ENCODE results near the gene ESAM.
A peak's percentile ranks its signal among the peaks of the same experiment; 100 is the strongest.

Gene ESAM

DNA sequence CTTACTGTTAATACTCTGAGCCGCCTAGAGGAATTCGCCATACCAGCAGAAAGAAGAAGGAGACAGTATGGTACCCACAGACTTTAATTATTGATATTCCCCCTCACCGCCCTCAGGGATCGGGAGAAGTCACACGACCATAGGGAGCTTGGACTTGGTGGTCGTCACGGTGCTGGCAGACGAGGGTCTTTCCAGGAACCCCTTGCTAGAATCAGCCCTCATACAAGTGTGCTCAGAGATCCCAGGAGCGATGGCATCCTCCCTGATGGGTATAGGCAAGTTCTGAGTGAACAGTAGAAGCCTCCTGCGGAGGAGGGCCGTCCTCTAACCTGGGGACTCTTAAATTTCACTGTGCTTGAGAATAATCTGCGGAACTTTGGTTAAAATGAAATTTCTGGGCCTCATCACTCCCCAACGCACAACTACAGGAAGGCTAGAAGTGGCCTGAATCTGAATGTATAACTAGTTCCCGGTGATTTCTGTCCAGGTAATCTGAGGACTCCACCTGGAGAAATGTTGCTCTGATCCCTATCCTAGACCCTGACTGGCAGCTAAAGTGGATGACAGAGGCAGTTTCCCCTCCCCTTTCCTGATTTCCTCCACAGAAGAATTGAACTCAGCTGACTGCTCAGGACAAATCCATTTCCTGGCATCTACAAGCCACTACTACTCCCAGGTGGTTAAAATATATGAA lies 14.5 kb downstream of the ESAM start:
- Histone ChIP-seq H3K27me3 (no peaks in the 10 kb centered on the region; a peak in 1 of 22 replicates), H3K4me2 (peak overlapping the region; percentile 29 to 99 (median 96); a peak in 17 of 22 replicates), H4K20me1 (peaks cover 0 to 33% (median 0%) of the 10 kb centered on the region in 11 experiments; a peak in 6 of 22 replicates), H3K36me3 (peaks cover 0 to 6% (median 0%) of the 10 kb centered on the region in 11 experiments; a peak in 2 of 22 replicates), H3K27ac (no peak overlapping the region), H3K4me1 (peaks cover 29 to 76% (median 54%) of the 10 kb centered on the region in 10 experiments), H3K4me3 (no peak overlapping the region), H3K9me3 (replicated peaks in 1 of 11) (no peaks in the 10 kb centered on the region), H3K9ac (no peak overlapping the region)
- no peak for TF ChIP-seq Cebpa-rat (IDR thresholded peaks at IDR 0.05)

DNA sequence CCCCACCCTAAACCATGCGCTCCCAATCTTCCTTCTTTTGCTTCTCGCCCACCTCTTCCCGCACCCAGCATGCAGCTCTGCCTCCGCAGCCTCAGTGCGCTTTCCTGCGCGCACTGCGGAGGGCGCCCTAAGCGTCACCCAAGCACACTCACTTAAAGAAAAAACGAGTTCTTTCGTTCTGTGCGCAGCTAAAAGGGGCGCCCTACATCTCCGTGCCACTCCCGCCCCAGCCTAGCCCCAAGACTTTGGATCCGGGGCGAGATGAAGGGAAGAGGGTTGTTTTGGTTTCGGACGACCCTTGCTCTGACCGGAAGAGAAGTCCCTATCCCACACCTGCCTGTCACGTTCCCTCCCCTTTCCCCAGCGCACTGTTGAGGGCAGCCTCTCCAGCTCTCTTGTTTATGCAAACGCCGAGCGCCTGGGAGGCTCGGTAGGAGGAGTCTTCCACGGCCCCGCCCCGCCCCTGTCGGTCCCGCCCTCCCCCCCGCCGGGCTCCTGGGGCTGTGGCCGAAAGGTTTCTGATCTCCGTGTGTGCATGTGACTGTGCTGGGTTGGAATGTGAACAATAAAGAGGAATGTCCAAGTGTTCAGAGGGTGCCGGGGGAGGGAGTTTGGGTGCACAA lies 15.4 kb downstream of the ESAM start:
- Histone ChIP-seq H3K36me3 (peaks cover 0 to 6% (median 0%) of the 10 kb centered on the region in 11 experiments; a peak in 2 of 22 replicates), H4K20me1 (peaks cover 0 to 42% (median 5%) of the 10 kb centered on the region in 11 experiments; a peak in 9 of 22 replicates), H3K9me3 (replicated peaks in 1 of 11) (no peaks in the 10 kb centered on the region), H3K4me3 (peak overlapping the region; percentile 58 to 73 (median 65)), H3K4me2 (peak overlapping the region; percentile 88 to 99 (median 97)), H3K27me3 (no peaks in the 10 kb centered on the region; a peak in 1 of 22 replicates), H3K4me1 (peaks cover 30 to 76% (median 53%) of the 10 kb centered on the region in 10 experiments), H3K9ac (peak overlapping the region; percentile 53 to 76 (median 71); a peak in 21 of 22 replicates), H3K27ac (peak overlapping the region in 10 of 11 experiments; percentile 7 to 61 (median 52); a peak in 16 of 22 replicates)
- no peak for TF ChIP-seq Cebpa-rat (IDR thresholded peaks at IDR 0.05)

DNA sequence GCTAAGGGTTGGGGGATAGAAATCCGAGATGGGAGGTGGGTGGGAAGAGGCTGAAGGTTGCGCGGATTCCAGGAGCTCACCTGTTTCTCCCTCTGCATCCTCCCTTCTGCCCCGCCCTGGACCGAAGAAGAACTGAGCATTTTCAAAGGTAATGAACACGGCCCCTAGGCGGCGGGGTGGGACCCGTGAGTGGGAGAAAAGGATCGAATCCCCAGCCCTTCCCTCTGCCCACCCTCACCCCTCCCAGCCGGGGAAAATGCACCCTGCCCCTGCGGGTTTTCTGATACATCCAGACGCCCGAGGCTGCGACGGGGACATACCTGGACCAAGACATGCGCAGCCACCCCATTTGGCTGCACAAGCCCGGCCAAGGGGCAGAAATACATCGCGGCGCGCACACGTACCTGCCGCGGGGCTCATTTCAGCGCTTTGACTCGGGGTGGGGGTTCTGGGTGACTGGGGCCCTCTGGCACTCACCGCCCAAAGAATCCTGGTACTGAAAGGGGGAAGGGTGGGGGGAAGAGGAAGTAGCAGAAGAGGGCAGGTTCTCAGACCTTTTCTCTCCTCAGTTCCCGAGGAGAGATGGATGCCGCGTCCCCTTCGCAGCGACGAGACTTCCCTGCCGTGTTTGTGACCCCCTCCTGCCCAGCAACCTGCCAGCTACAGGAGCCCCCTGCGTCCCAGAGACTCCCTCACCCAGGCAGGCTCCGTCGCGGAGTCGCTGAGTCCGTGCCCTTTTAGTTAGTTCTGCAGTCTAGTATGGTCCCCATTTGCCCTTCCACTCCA lies 16.1 kb downstream of the ESAM start:
- H3K4me3 ChIP-seq = peak overlapping the region; percentile 58 to 73 (median 65)
- H3K4me1 ChIP-seq = peaks cover 37 to 83% (median 58%) of the 10 kb centered on the region in 10 experiments
- TF ChIP-seq Cebpa-rat (IDR thresholded peaks at IDR 0.05) = no peak
- no peaks in the 10 kb centered on the region; a peak in 1 of 22 replicates for H3K27me3 ChIP-seq
- peak overlapping the region; percentile 53 to 76 (median 71); a peak in 21 of 22 replicates for H3K9ac ChIP-seq
- no peaks in the 10 kb centered on the region for H3K9me3 ChIP-seq (replicated peaks in 1 of 11)
- H3K27ac ChIP-seq = peak overlapping the region; percentile 7 to 61 (median 51); a peak in 18 of 22 replicates
- peak overlapping the region; percentile 88 to 99 (median 97) for H3K4me2 ChIP-seq
- peaks cover 0 to 47% (median 11%) of the 10 kb centered on the region in 11 experiments; a peak in 10 of 22 replicates for H4K20me1 ChIP-seq
- peaks cover 0 to 6% (median 0%) of the 10 kb centered on the region in 11 experiments; a peak in 2 of 22 replicates for H3K36me3 ChIP-seq

DNA sequence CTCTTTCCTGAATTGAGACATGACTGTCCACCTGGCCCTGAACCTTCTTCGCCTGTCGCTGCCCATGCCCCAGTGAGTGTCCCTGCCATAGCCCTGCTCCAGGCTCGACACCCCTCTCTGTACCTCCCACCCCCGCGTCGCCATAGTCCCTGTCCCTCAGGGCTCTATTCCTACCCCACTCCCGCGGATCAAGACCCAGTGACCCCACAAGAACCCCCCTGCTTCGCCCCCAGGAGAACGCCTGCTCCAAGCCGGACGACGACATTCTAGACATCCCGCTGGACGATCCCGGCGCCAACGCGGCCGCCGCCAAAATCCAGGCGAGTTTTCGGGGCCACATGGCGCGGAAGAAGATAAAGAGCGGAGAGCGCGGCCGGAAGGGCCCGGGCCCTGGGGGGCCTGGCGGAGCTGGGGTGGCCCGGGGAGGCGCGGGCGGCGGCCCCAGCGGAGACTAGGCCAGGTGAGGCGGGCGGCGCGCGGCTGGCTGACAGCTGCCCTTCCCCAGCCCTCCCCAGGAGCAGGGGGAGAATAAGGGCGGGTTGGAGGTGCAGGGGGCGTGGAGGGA lies 16.7 kb downstream of the ESAM start:
- Histone ChIP-seq H3K9me3 (replicated peaks in 1 of 11) (no peaks in the 10 kb centered on the region), H4K20me1 (peaks cover 0 to 50% (median 15%) of the 10 kb centered on the region in 11 experiments; a peak in 10 of 22 replicates), H3K27me3 (no peaks in the 10 kb centered on the region; a peak in 1 of 22 replicates), H3K4me1 (peaks cover 43 to 86% (median 62%) of the 10 kb centered on the region in 10 experiments), H3K36me3 (peaks cover 0 to 6% (median 0%) of the 10 kb centered on the region in 11 experiments; a peak in 2 of 22 replicates), H3K4me2 (peak overlapping the region; percentile 88 to 99 (median 97)), H3K4me3 (peak overlapping the region in 7 of 10 experiments; percentile 58 to 73 (median 66); a peak in 9 of 20 replicates), H3K9ac (peak overlapping the region in 2 of 11 experiments; percentile 70 to 75; a peak in 4 of 22 replicates), H3K27ac (no peak overlapping the region)
- no peak for TF ChIP-seq Cebpa-rat (IDR thresholded peaks at IDR 0.05)

- Histone ChIP-seq H3K4me2 (peak overlapping the region in 5 of 11 experiments; percentile 8 to 90 (median 84); a peak in 8 of 22 replicates), H3K27me3 (peaks cover 0 to 5% (median 0%) of the 10 kb centered on the region in 11 experiments; a peak in 2 of 22 replicates), H3K27ac (no peak overlapping the region), H3K4me1 (peaks cover 41 to 78% (median 57%) of the 10 kb centered on the region in 10 experiments), H3K9me3 (replicated peaks in 1 of 11) (no peaks in the 10 kb centered on the region), H4K20me1 (peaks cover 0 to 50% (median 16%) of the 10 kb centered on the region in 11 experiments; a peak in 10 of 22 replicates), H3K9ac (no peak overlapping the region), H3K36me3 (peaks cover 0 to 6% (median 0%) of the 10 kb centered on the region in 11 experiments; a peak in 2 of 22 replicates), H3K4me3 (no peak overlapping the region)
- TF ChIP-seq Cebpa-rat (IDR thresholded peaks at IDR 0.05) = no peak
Observed at GRCh38 chr11:124743050-124743449, 19.0 kb downstream of the ESAM start.

DNA sequence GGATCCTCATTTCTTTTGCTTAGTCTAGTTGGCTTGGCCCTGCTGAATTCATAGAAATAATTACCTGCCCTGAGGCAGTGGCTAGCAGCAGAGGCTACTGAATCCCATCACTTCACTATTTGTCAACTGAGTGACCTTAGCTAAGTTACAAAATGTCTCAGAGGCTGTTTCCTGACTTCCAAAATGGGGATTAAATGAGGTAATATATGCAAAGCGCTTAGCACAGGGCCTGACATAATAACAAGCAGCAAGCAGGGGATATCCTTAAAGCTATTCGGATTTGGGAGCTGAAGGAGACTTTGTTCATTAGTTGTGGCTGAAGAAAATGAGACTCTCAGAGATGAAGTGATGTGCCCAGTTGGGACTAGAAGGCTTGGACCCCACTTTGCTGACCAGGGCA lies 19.5 kb downstream of the ESAM start:
- no peak for TF ChIP-seq Cebpa-rat (IDR thresholded peaks at IDR 0.05)
- Histone ChIP-seq H3K4me3 (no peak overlapping the region; a peak in 1 of 20 replicates), H3K27me3 (peaks cover 0 to 5% (median 0%) of the 10 kb centered on the region in 11 experiments; a peak in 2 of 22 replicates), H3K9ac (no peak overlapping the region), H4K20me1 (peaks cover 0 to 50% (median 16%) of the 10 kb centered on the region in 11 experiments; a peak in 10 of 22 replicates), H3K36me3 (peaks cover 0 to 6% (median 0%) of the 10 kb centered on the region in 11 experiments; a peak in 2 of 22 replicates), H3K4me1 (peaks cover 43 to 78% (median 55%) of the 10 kb centered on the region in 10 experiments), H3K27ac (no peak overlapping the region), H3K9me3 (replicated peaks in 1 of 11) (no peaks in the 10 kb centered on the region), H3K4me2 (peak overlapping the region in 6 of 11 experiments; percentile 8 to 93 (median 84); a peak in 9 of 22 replicates)

DNA sequence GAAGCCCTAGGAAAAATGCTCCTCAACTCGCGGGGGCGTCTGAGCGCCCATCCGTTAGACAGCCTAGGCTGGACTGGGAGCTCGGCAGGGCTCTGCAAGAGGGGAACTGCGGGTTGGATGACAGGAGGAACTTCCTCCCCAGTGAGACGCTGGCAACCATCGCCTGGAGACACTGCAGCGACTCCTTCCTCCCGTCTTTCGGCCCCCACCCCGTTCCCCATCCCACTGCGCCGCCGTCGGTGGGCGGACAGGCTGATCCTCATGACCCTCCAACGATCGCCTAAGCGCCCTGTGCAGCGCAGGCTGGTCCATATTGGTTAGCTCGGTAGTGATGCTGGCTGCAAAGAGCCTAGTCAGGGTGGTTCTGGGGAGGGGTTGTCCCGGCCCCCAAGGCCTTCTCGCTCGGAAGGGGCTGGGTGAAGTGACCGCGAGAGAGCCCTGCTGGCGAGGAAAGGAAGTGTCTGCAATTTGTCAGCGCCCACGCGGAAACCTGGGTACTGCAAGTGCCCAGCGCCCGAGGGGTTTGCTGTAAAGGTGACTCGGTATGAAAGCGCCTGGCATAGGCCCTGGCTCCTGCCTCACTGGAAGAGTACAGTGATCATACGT lies 21.7 kb downstream of the ESAM start:
- Histone ChIP-seq H3K36me3 (peaks cover 0 to 6% (median 0%) of the 10 kb centered on the region in 11 experiments; a peak in 2 of 22 replicates), H3K9me3 (replicated peaks in 1 of 11) (no peaks in the 10 kb centered on the region), H3K4me3 (peak overlapping the region; percentile 64 to 81 (median 71)), H3K27ac (peak overlapping the region in 7 of 11 experiments; percentile 26 to 72 (median 52); a peak in 13 of 22 replicates), H4K20me1 (peaks cover 0 to 47% (median 16%) of the 10 kb centered on the region in 11 experiments; a peak in 10 of 22 replicates), H3K4me1 (peaks cover 49 to 79% (median 56%) of the 10 kb centered on the region in 10 experiments), H3K27me3 (peaks cover 0 to 5% (median 0%) of the 10 kb centered on the region in 11 experiments; a peak in 1 of 22 replicates), H3K4me2 (peak overlapping the region; percentile 84 to 98 (median 93)), H3K9ac (peak overlapping the region; percentile 64 to 78 (median 74); a peak in 21 of 22 replicates)
- no peak for TF ChIP-seq Cebpa-rat (IDR thresholded peaks at IDR 0.05)

Measured in BLaER1 treated with 17β-estradiol and CSF1 and Interleukin-3, amounts not matched to agents 10 nM and 100 nM (cell line).